Loucy (cell line): ENCODE measurements around the gene CAMK2D.
A peak's percentile ranks its signal among the peaks of the same experiment; 100 is the strongest.

Experiments
- H2AFZ ChIP-seq: fragments of 200-600 bp; sonication (generic); 2 replicates; pipeline ENCODE4 v1.6.0; 2016; ENCODE audit warnings: antibody characterized with exemption, mild to moderate bottlenecking, low read length, moderate library complexity
- H3F3A ChIP-seq: fragments of 200-600 bp; 2 replicates; pipeline ENCODE4 v1.6.0; 2016; ENCODE audit warnings: antibody characterized with exemption, low read depth, mild to moderate bottlenecking
- H3K27me3 ChIP-seq: fragments of 200-600 bp; sonication (generic); 2 replicates; pipeline ENCODE4 v1.6.1; 2014; ENCODE audit warnings: low read length, mild to moderate bottlenecking; ENCODE audit not compliant: insufficient read depth, poor library complexity, severe bottlenecking
- H3K36me3 ChIP-seq: fragments of 200-600 bp; sonication (generic); 2 replicates; pipeline ENCODE4 v1.6.1; 2016; ENCODE audit warnings: low read length; ENCODE audit not compliant: insufficient read depth
- H3K4me1 ChIP-seq: fragments of 200-600 bp; sonication (generic); 2 replicates; pipeline ENCODE4 v1.5.1; 2014; ENCODE audit warnings: low read length, mild to moderate bottlenecking; ENCODE audit not compliant: insufficient read depth, poor library complexity, severe bottlenecking
- H3K4me2 ChIP-seq: fragments of 200-600 bp; sonication (generic); 2 replicates; pipeline ENCODE4 v1.6.0; 2014; ENCODE audit warnings: antibody characterized with exemption, low read length, low read depth, mild to moderate bottlenecking; ENCODE audit not compliant: poor library complexity, severe bottlenecking
- H3K4me3 ChIP-seq: fragments of 200-600 bp; sonication (generic); 2 replicates; pipeline ENCODE4 v1.5.1; 2014; ENCODE audit warnings: low read length, mild to moderate bottlenecking, mixed read lengths; ENCODE audit not compliant: poor library complexity, severe bottlenecking
- H3K79me2 ChIP-seq: fragments of 200-600 bp; sonication (generic); 2 replicates; pipeline ENCODE4 v1.6.1; 2014; ENCODE audit warnings: low read length; ENCODE audit not compliant: insufficient read depth
- H3K9ac ChIP-seq: fragments of 200-600 bp; sonication (generic); 2 replicates; pipeline ENCODE4 v1.6.0; 2014; ENCODE audit warnings: mild to moderate bottlenecking, low read depth, low read length, moderate library complexity; ENCODE audit not compliant: poor library complexity, severe bottlenecking
- H3K9me2 ChIP-seq: fragments of 200-600 bp; sonication (generic); replicated peaks from 2 replicates; pipeline ENCODE4 v1.6.1; 2016; ENCODE audit warnings: low read depth, low read length, mixed read lengths
- H3K9me3 ChIP-seq: fragments of 200-600 bp; sonication (generic); 2 replicates; pipeline ENCODE4 v1.6.1; 2014; ENCODE audit warnings: mild to moderate bottlenecking, antibody characterized with exemption, low read length, low read depth; ENCODE audit not compliant: insufficient read depth
- H4K20me1 ChIP-seq: fragments of 200-600 bp; sonication (generic); 2 replicates; pipeline ENCODE4 v1.6.0; 2014; ENCODE audit warnings: antibody characterized with exemption, low read length, mild to moderate bottlenecking; ENCODE audit not compliant: insufficient read depth, poor library complexity, severe bottlenecking
- CTCF ChIP-seq: fragments of 200-600 bp; sonication (generic); conservative IDR thresholded peaks from 2 replicates; pipeline ENCODE4 v1.5.1; 2014; ENCODE audit warnings: mild to moderate bottlenecking, antibody characterized with exemption, low read length
- EZH2phosphoT487 ChIP-seq: fragments of 200-600 bp; IDR thresholded peaks from 2 replicates; pipeline ENCODE4 v1.6.1; 2018; ENCODE audit warnings: antibody characterized with exemption, mild to moderate bottlenecking, moderate library complexity, borderline replicate concordance

Gene CAMK2D

DNA sequence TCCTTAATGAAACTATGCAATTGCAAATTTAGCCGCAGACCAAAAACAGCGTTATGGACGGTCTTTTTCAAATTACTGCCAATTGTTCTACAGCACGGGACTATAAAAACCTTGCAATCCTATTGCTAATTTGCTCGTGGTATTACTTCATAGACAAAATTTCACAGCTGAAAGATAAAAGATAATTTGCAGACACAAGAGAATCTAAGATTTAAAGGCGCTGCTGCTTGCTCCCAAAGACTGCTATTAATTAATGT lies 1.4 kb upstream of the CAMK2D start:
- Histone ChIP-seq H3K4me2 (peak overlapping the region; percentile 97), H3K79me2 (peaks cover 29% of the 10 kb centered on the region), H2AFZ (peak overlapping the region; percentile 77), H3K4me3 (peak overlapping the region; percentile 87), H3F3A (peaks cover 13% of the 10 kb centered on the region; the same call in 1 of the 2 replicates), H3K4me1 (peaks cover 34% of the 10 kb centered on the region), H3K9ac (peak overlapping the region; percentile 90), H3K9me2 (no peaks in the 10 kb centered on the region), H4K20me1 (peaks cover 11% of the 10 kb centered on the region), H3K36me3 (no peaks in the 10 kb centered on the region), H3K9me3 (no peaks in the 10 kb centered on the region), H3K27me3 (no peaks in the 10 kb centered on the region)
- TF ChIP-seq CTCF = no peak
- TF ChIP-seq EZH2phosphoT487 = no peak

GRCh38 chr4:113762186-113763028 lies 869 bp upstream of the CAMK2D start:
- peaks cover 14% of the 10 kb centered on the region for H4K20me1 ChIP-seq
- TF ChIP-seq EZH2phosphoT487 (no peak), CTCF (no peak; the same call in 1 of the 2 replicates)
- peak overlapping the region; percentile 90 for H3K9ac ChIP-seq
- H3K9me3 ChIP-seq = no peaks in the 10 kb centered on the region
- peak overlapping the region; percentile 83 for H2AFZ ChIP-seq
- peak overlapping the region; percentile 87 for H3K4me3 ChIP-seq
- H3K4me2 ChIP-seq = peak overlapping the region; percentile 97
- no peaks in the 10 kb centered on the region for H3K27me3 ChIP-seq
- H3F3A ChIP-seq = peaks cover 13% of the 10 kb centered on the region; the same call in 1 of the 2 replicates
- peaks cover 34% of the 10 kb centered on the region for H3K79me2 ChIP-seq
- no peaks in the 10 kb centered on the region for H3K9me2 ChIP-seq
- H3K36me3 ChIP-seq = no peaks in the 10 kb centered on the region
- peaks cover 39% of the 10 kb centered on the region for H3K4me1 ChIP-seq

DNA sequence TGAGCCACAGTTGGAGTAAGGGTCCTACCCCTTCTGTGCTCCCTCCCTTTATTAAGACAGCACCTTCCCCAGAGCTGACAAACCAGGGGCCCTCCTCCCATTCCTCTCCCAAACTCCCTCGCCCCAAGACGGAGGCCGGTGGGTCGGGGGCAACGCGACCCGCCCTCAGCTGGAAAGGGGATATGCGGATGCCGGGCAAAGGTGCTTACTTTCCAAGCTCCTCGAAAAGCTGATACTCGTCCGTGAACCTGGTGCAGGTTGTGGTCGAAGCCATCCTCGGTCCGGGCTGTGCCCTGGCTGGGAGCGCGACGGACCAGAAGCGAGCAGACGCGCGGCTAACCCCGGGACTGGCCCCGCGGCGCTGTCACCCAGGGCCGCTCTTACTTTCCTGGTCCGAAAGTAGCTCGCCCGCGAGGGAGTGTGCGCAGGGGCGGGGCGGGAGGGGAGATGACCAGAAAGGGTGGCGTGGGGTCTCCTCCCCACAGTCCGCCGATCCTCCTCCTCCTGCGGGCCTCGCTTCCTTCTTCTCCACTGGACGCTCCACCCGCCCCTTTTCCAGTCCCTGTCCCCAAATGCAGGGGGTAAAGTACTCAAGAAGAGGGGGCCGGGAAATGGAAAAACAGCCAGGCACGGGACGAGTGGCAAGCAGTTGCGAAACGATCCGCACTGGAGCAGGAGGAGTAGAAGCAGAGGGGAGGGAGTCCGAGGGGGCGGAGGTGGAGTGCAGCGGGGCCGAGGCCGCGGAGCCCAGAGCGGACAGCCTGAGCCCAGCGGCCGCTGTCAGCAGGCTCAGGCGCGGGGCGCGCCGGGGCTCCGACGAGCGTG lies 531 bp downstream of the CAMK2D start:
- Histone ChIP-seq H3K4me1 (peaks cover 50% of the 10 kb centered on the region), H3K9me2 (no peaks in the 10 kb centered on the region), H3K79me2 (peaks cover 48% of the 10 kb centered on the region), H3K9ac (peak overlapping the region; percentile 90), H3K36me3 (no peaks in the 10 kb centered on the region), H3F3A (peaks cover 13% of the 10 kb centered on the region; the same call in 1 of the 2 replicates), H4K20me1 (peaks cover 15% of the 10 kb centered on the region), H3K27me3 (no peaks in the 10 kb centered on the region), H3K9me3 (no peaks in the 10 kb centered on the region), H3K4me3 (peak overlapping the region; percentile 87), H3K4me2 (peak overlapping the region; percentile 97), H2AFZ (peak overlapping the region; percentile 44)
- no peak for TF ChIP-seq CTCF
- TF ChIP-seq EZH2phosphoT487 = no peak
